ENCODE measurements around the gene HSF4. TPM values are rescaled to one million over a fixed set of nuclear protein-coding genes. Genes with fewer than 3 reads are reported as not detected.

The HSF4 gene
- total and polyA plus RNA-seq, 2 donors (not counting 3 experiments of a cell fraction or from before 2014, with no cell fraction given), result 4.8 to 5.5 TPM

DNA sequence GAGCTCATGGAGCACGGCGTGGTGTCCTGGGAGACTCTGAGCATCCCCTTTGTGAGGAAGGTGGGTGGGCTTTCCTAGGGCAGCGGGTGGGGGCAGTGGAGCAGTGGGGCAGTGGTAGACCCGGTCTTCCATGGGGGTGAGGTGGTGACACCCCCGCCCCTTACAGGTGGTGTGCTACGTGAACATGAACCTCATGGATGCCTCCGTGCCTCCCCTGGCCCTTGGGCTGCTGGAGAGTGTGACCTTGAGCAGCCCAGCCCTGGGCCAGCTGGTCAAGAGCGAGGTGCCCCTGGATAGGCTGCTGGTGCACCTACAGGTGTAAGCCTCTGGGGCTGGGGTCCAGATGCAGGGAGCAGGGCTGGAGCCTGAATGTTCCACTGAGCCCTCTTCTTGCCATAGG is 35.9 kb downstream of the HSF4 start:
- Histone ChIP-seq H3K4me2 (ENCODE audit: insufficient read depth, low read length) (no peak overlapping the region), H2AFZ (ENCODE audit: low read depth, low read length) (no peak overlapping the region), H3K9me3 (replicated peaks; ENCODE audit: control insufficient read depth, insufficient read depth, low read length) (no peaks in the 10 kb centered on the region), H3K36me3 (ENCODE audit: control insufficient read depth in 2 of 2, extremely low read depth in 1 of 2, insufficient read depth in 2 of 2, low read length in 2 of 2) (peaks cover 18 to 61% of the 10 kb centered on the region in 2 experiments), H4K20me1 (replicated peaks; ENCODE audit: control insufficient read depth, extremely low read depth, insufficient read depth, low read length) (no peaks in the 10 kb centered on the region), H3K79me2 (ENCODE audit: control insufficient read depth, insufficient read depth, low read length) (peaks cover 14% of the 10 kb centered on the region), H3K27me3 (ENCODE audit: control insufficient read depth in 2 of 2, insufficient read depth in 2 of 2, low read length in 2 of 2) (no peaks in the 10 kb centered on the region), H3K9me1 (replicated peaks; ENCODE audit: control insufficient read depth, extremely low read depth, insufficient read depth, low read length) (no peaks in the 10 kb centered on the region), H3K4me3 (replicated peaks in 1 of 3; ENCODE audit: insufficient read depth in 1 of 3, low read depth in 1 of 3, low read length in 3 of 3) (no peak overlapping the region), H3K9ac (replicated peaks; ENCODE audit: extremely low read depth, insufficient read depth, low read length) (no peak overlapping the region), H3K4me1 (ENCODE audit: control insufficient read depth, extremely low read depth, insufficient read depth, low read length) (peaks cover 2% of the 10 kb centered on the region), H3K27ac (ENCODE audit: insufficient read depth, low read depth, low read length) (no peak overlapping the region)
- FAIRE-seq, result no peak
- dilution Hi-C loops (cut with MboI; ENCODE audit: extremely low pct_ligation_motif_present, low sequenced_read_pairs), result no loop called here
- ChIA-PET POLR2A (no interaction called here), CTCF (interaction anchor here (0.6 kb wide), 1 partner anchor 58 kb away, joined by 3 read pairs; no protein-coding TSS in a partner anchor)
- BruUV-seq (replicated peaks), result no TSS peak
- no peak for TF ChIP-seq EZH2 (IDR thresholded peaks at IDR 0.05; ENCODE audit: borderline replicate concordance, low read depth, low read length, severe bottlenecking)
- TF ChIP-seq JUN (IDR thresholded peaks at IDR 0.05; ENCODE audit: borderline replicate concordance, insufficient read depth, insufficient read length, low read depth), result no peak
- TF ChIP-seq POLR2A (IDR thresholded peaks at IDR 0.05; ENCODE audit: low read depth, low read length), result no peak
- TF ChIP-seq GATA2 (IDR thresholded peaks at IDR 0.05; ENCODE audit: insufficient read depth, insufficient read length, low read depth, low read length), result no peak
- TF ChIP-seq, protein P1, sequence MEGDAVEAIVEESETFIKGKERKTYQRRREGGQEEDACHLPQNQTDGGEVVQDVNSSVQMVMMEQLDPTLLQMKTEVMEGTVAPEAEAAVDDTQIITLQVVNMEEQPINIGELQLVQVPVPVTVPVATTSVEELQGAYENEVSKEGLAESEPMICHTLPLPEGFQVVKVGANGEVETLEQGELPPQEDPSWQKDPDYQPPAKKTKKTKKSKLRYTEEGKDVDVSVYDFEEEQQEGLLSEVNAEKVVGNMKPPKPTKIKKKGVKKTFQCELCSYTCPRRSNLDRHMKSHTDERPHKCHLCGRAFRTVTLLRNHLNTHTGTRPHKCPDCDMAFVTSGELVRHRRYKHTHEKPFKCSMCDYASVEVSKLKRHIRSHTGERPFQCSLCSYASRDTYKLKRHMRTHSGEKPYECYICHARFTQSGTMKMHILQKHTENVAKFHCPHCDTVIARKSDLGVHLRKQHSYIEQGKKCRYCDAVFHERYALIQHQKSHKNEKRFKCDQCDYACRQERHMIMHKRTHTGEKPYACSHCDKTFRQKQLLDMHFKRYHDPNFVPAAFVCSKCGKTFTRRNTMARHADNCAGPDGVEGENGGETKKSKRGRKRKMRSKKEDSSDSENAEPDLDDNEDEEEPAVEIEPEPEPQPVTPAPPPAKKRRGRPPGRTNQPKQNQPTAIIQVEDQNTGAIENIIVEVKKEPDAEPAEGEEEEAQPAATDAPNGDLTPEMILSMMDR (IDR thresholded peaks at IDR 0.05; ENCODE audit: extremely low read depth in 1 of 2, insufficient read depth in 1 of 2, low read depth in 1 of 2, low read length in 2 of 2), result no peak
- TF ChIP-seq, protein P2, sequence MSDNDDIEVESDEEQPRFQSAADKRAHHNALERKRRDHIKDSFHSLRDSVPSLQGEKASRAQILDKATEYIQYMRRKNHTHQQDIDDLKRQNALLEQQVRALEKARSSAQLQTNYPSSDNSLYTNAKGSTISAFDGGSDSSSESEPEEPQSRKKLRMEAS (IDR thresholded peaks at IDR 0.05; ENCODE audit: insufficient read depth, insufficient read length), result no peak
- TF ChIP-seq POLR2AphosphoS5 (IDR thresholded peaks at IDR 0.05; ENCODE audit: insufficient read depth, low read depth, low read length), result no peak
- TF ChIP-seq MYC (IDR thresholded peaks at IDR 0.05; ENCODE audit: low read depth, low read length), result no peak
- no peak for DNase-seq (ENCODE audit: low read depth, low spot score)
- intact Hi-C loops (cut with micrococcal nuclease), result no loop called here

Measured in endothelial cell of umbilical vein (primary cell).